NCI-H69 (cell line): ENCODE results near the gene MYH9.
A peak's percentile ranks its signal among the peaks of the same experiment; 100 is the strongest.
"Not testable (repeated sequence)": the region's sequence is repeated elsewhere in the genome, so short reads cannot be mapped to it uniquely, and the experiment has no call there.

Source experiments
- DNase-seq: peaks from one replicate; lab custom pipeline; 2025; lab: John Stamatoyannopoulos, UW

Gene MYH9

DNA sequence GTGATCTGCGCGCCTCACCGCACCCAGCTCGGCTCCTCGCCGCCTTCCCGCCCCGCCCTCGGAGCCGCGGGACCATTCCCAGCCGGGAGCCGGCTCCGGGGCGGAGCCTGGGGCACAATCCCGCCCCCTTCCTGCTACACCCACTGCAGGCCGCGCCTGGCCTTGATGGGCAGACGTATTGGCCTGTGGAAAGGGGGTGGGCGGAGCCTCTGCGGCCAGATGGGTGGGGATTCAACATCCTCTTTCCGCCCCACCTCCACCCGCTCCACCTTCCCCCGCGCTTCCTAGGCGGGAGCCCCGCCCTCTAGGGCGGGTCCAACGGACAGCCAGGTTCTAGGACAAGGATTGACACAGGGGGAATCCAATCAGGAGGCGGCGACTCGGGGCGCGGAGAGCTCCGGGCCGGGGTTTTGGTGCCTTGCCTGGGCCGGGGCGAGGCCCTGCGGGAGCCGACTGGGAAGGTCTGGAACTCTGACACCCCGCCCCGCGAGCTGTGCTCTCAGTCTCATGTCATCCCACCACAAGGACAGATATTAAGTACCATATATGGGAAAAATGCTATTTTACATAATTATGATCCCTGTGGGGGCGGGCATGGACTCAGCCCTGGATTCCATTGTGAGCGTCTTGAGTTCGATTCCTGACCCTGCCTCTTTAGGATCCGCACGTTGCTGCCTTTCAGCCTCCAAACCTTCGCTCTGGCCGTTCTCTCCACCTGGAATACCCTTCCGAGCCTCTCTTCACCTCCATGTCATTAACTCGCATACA lies at the start of gene MYH9:
Gene MYH9 (minus strand): TSS at position 9 of the 768 bp plus-strand sequence. CDS start 38,731 bp downstream, outside the sequence.
- peak; percentile 100 for DNase-seq

DNA sequence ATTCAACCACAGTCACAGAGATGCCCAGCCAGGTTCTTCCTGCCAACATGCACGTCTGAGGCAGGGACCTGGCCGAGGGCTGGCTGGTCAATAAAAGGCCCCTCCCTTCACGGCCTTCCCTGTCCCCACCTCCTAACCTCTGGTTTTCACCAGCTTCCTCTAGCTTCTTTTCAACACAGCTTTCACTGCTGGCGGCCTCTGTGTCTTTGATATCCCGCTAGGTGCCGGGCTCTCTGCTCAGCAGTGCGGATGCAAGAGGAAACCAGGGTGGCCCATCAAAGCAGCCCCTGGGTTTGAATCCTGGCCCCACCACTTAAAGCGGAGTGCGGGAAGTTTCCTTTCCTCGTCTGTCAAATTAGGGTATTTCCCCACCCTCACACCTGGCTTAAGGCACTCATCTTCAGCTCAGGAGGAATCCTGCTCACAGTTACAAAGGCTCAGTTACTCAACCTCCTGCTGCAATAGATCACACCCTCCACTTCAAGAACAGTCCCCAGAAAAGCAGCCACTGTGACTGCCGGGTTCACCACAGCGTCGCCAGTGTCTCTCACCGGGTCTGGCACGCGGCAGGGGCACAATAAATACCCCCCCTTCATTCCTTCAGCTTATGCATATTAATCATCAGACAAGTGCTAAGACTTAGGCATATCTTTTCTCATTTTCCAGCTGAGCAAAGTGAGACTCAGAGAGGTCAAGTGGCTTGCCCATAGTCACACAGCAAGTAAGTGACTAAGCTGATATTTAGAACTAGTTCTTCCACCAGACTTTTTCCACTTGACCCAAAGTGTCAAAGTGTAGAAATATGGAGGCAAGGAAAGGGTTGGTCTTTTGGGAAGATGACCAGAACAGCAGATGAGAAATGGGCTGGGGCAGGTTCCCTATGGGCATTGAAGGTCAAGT lies 48.0 kb upstream of the MYH9 start:
- peak; percentile 63 for DNase-seq

- peak; percentile 97 for DNase-seq
These were observed 45.8 kb upstream of the MYH9 start for GRCh38 chr22:36433318-36434231.

DNA sequence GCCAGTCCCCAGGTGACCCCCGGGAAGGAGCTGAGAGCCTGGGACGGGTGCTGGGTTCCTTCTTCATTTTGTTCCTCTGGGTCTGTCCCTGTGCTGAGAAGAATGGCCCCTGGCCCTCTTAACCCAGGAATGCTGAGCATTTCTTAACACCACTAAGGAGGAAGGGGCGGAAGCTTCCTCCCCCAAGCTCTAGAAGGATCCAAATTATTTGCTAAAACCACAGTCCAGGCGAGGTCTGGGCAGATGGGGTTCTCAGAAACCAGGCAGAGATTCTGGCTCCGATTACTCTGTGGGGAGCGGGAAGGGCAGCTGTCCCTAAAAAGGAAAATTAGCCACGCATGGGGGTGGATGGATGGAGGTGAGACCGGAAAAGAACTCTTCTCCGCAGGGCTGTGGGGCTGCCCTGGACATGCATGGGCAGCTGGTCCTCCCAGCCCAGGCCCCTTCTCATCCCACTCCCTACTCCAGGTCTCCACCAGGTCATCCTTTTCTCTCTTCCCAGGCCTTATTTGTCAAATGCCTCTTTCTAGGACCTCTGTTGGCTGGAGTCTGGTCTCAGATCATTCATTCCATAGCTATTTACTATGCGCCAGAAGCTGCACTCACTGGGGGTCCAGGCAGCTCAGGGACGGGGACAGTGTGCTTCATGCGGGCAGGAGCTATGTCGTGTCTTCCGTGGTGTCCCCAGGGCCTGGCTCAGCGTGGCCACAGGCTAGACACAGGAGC lies 45.0 kb upstream of the MYH9 start:
- peak; percentile 52 for DNase-seq

- no peak for DNase-seq
These were observed 44.2 kb upstream of the MYH9 start for GRCh38 chr22:36431977-36432376.

- DNase-seq = no peak
These were observed 43.1 kb upstream of the MYH9 start for GRCh38 chr22:36430863-36431262.

DNA sequence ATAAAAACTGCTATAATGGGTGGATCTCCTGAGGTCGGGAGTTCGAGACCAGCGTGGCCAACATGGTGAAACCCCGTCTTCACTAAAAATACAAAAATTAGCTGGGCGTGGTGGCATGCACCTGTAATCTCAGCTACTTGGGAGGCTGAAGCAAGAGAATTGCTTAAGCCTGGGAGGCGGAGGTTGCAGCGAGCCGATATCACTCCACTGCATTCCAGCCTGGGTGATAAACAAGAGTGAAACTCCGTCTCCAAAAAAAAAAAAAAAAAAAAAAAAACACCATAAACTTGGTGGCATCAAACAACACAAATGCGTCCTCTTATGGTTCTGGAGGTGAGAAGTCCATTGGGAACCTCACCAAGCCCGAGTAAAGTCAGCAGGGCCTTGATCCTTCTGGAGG lies 40.2 kb upstream of the MYH9 start:
- not testable (repeated sequence) for DNase-seq

DNA sequence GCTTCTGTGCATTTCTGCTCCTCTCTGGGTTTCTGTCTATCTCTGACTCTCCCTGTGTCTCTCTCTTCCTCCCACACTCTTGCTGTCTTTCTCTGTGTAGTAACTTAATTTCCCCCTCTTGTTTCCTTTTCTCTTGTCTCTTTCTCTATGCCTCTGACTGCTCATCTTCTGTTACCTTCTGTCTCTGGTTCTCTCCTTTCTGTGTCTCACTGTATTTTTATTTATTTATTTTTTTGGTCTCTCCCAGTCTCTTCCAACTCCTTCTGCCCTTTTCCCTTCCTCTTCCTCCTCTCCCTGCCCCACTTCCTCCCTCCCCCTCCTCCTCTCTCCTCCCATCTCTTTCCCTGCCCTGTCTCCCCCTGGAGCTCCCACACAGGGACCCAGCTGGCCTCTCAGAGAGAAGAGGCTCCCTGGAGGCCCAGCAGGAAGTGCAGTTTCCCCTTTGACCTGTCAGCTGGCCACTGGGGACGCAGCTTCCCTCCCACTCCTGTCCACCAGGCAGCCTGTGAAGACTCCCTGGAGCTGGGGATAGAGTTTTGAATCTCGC lies 38.3 kb upstream of the MYH9 start:
- DNase-seq = peak; percentile 85

GRCh38 chr22:36424901-36425579 lies 37.3 kb upstream of the MYH9 start:
- no peak for DNase-seq

GRCh38 chr22:36424466-36424865 lies 36.7 kb upstream of the MYH9 start:
- DNase-seq = not testable (repeated sequence)

DNA sequence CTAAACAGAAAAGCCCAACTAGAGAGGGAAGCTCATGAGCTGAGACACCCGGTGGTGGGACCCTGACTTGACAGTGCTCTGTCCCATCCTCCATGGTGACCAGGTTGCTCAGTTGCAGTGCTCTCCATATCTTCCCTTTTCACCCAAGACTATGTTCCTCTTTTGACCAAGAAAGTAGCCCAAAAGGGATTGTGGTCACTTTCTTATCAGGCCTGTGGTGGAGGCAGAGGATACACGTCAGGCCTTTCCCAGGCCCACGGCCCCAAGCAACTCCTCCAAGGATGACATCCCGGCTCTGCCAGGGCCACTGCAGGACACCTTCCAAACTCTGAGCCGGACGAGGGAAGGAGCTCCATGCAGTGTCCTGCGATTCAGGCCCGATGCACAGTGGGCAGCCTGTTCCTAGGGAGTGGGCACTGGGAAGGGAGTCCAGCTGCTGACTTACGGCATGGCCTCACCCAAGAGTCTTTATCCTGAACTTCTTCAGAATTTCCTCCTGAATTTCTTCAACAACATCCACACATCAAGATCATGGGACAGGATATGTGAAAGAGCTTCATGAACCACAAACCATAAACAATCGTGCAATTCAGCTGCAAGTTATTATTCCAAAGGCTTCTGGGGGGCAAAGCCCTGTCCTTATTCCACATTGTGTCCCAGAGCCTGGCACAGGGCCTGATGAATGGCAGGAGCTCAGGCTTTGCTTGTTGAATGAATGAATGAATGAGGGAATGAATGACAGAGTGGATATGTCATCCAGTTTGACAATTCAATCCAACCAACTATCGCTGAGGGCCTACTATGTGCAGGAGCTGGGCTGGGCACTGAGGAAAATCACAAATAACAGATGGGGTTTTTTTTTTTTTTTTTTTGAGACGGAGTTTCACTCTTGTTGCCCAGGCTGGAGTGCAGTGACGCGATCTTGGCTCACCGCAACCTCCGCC lies 36.0 kb upstream of the MYH9 start:
- no peak for DNase-seq

- DNase-seq = no peak
These were observed 34.7 kb upstream of the MYH9 start for GRCh38 chr22:36422287-36423014.

GRCh38 chr22:36419912-36420882 lies 32.4 kb upstream of the MYH9 start:
- DNase-seq = no peak

DNA sequence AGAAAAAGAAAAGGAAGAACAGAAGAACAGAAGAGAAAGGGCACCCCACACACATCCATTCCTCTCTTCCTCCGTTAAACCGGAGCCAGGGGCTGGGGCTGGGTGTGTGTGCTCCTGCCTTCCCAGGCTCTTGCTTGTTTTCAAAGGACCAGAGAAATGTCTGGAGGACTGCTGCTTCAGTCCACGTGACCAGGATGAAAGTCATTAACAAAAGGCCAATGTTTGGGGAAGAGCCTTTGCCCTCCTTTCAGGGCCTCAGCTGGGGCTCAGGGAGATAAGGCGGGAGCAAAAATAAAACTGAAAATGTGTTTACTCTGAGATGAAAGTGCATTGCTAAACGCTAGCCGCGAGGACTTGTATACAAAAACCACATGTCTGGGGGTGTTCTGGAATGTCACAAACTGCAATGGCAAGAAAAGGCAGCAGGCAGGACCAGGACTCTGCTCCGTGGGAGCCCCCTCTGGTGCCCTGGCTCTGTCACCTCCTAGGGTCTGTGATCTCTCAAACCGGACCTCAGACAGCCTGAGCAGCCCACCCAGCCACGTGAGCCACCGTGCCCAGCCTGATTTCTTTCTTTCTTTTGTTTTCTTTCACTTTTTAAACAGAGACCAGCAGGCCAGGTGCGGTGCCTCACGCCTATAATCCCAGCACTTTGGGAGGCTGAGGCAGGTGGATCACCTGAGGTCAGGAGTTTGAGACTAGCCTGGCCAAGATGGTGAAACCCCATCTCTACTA lies 31.6 kb upstream of the MYH9 start:
- DNase-seq = peak; percentile 49

- DNase-seq = no peak
These were observed 29.5 kb upstream of the MYH9 start for GRCh38 chr22:36417281-36417686.

GRCh38 chr22:36415415-36416168 lies 27.8 kb upstream of the MYH9 start:
- no peak for DNase-seq
